HTR-8/SVneo (cell line): ENCODE data around the gene GPAT3.
"Not testable (repeated sequence)": the region's sequence is repeated elsewhere in the genome, so short reads cannot be mapped to it uniquely, and the experiment has no call there.

Experiments used
- DNase-seq: peaks from one replicate; pipeline ENCODE4 v3.0.0; 2011; ENCODE audit warnings: low spot score, mixed read lengths; ENCODE audit not compliant: insufficient read length
- FAIRE-seq: peaks from 2 replicates; lab custom pipeline; 2011; peaks lifted over from hg19 to GRCh38; lab: Jason Lieb, UNC

The GPAT3 gene

DNA sequence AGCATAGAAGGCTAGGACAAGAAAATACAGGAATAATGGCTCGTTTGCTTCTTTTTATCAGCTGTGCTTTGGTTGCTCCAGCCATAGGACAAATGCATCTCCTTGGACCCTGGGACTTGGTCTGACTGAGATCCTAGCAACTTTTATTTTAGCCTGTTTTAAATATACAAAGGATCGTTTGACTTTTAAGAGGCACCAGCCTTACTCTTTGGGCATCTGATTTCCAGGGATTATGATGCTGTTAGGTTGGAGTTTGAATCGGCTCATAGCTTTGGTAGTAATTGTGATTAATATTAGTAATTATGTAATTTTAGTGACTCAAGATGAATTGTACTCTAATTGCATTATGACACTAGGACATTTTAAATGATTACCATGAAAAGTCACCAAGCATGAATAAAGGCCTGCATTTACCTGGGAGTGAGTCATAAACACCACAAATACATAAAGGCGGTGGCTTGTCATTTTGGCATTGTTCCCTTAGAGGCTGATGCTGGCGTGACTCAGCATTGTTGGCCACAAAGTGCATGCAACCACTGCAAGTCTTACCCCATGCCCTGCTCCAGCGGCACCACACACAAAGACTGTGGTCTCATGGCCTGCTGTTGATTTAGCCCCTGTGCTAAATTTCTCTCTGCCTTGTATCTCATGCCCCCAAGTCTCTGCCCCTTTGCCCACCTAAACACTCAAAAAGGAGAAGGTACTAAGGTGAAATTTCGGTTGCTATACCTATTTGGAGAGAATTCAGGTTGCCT, 12.4 kb downstream of the GPAT3 start:
- FAIRE-seq (peak; percentile 9), DNase-seq (peak; percentile 53)

DNA sequence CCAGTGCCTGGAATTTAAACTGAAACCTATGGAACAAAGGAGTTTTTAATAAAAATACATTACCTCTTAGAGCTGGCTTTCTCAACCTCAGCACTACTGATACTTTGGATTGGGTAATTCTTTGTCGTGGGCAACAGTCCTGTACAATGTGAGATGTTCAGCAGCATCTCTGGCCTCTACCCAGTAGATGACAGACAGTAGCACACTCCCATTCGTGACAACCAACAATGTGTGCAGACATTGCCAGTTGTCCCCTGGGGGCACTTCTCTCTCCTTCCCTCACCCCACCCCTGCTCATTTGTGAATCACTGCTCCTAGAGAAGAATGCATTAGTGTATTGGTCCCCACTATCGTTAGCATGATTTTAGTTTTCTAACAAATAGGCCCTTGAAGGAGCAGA, 16.2 kb downstream of the GPAT3 start:
- no peak for DNase-seq
- no peak for FAIRE-seq

DNA sequence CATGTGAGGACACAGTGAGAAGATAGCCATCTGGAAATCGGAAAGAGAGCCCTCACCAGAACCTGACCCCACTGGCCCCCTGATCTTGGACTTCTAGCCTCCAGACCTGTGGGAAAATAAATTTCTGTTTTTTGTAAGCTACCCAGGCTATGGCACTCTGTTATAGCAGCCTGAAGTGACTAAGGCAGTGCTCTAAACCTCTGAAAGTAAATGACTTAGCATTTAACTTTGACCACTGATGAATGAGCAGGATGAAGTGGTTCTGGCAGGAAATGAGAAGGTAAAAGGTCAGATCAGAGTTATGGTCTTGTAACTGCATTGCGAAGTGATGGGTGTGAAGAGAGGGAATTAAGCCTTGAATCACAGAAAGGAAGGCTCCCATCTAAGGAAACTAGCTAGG, 17.0 kb downstream of the GPAT3 start:
- FAIRE-seq (no peak), DNase-seq (peak; percentile 20)

DNA sequence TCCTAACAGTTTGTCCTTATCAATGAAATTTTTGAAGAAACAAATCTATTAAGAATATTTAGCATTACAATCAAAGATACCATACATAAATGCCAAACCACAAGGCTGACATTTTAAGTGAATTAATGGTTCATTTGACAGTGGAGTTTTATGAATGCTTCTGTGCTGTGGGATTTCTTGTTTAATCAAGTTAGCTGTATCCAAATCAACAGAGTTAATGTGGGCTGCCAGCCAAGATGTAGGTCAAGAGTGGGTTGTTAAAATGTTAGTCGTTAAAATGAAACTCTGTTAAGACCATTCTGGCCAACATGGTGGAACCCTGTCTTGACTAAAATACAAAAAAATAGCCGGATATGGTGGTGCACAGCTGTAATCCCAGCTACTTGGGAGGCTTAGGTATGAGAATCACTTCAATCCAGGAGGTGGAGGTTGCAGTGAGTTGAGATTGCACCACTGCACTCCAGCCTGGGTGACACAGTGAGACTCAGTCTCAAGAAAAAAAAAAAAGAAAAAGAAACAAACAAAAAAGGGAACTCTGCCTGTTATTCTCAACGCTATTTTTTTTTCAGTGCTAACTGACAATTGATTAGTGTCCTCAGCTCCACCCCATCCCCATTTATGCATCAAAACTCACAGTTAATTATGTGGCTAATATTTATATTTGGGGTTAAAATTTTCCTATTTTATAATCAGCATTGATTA, 20.2 kb downstream of the GPAT3 start:
- DNase-seq: no peak
- no peak for FAIRE-seq

DNA sequence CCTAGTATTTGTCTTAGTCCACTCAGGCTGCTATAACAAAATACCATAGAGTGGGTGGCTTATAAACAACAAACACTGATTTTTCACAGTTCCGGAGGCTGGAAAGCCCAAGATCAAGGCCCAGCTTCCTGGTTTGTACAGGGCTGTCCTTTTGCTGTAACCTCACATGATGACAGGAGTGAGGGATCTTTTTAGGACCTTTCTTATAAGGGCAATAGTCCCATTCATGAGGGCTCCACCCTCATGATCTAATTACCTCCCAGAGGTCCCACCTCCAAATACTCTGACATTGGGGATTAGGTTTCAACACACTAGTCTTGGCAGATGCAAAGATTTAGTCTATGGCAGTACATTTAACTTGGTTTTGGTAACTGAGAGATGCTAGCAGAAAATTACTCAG, 20.9 kb downstream of the GPAT3 start:
- no peak for DNase-seq
- no peak for FAIRE-seq

DNA sequence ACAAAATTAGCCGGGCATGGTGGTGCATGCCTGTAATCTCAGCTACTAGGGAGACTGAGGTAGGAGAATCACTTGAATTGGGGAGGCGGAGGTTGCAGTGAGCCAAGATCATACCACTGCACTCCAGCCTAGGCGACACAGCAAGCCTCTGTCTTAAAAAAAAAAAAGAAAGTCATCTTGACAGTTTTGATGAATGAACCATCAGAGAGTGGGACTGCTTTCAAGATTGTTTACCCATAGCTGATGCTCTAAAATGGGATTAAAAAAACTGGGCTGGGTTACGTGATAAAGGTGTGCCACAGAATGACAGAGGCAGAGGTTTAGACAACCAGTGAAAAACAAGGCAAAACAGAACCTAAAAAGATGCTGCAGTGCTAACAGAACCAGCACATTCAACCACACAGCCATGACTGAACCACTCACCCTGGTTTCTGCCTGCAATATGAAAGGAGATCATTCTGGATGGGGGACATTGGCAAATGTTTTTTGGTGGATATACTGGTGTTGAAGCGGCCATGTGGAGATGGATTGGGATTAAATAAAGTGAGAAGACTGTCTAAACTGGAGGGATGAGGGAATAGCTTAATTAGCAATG, 22.2 kb downstream of the GPAT3 start:
- FAIRE-seq: no peak

DNA sequence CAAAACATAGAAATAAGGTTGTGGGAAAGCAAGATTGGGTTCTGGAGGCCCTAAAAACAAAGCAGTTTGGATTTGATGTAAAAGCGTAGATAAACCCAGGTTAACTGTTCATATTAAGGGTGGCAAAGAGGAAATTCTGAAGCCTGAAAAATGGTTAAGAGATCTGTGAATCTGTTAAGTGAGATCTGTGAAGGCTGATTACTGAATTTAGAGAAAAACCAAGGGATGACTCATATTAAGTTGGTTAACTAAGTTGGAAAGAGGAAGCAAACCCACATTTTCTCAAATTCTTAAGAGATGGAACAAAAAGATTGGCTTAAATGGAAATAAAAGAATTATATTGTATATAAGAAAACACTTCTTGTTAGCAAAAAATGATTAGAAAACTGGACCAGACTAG, 22.8 kb downstream of the GPAT3 start:
- FAIRE-seq (no peak), DNase-seq (no peak)

More for the DNA sequence above, 22.2 kb downstream of the GPAT3 start:
- no peak for DNase-seq

DNA sequence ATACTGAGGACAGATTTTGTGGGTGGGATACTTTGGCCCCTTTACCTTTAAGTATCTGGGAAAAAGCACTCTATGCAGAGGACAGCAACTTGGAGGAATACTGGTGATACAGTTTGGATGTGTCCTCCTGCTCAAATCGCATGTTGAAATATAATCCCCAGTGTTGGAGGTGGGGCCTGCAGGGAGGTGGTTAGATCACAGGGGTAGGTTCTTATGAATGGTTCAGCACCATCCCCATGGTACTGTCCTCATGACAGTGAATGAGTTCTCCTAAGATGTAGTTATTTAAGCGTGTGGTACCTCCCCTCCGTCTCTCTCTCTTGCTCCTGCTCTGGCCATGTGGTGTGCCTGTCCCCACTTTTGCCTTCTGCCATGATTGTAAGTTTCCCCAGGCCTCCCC, 24.6 kb downstream of the GPAT3 start:
- FAIRE-seq (no peak), DNase-seq (no peak)

DNA sequence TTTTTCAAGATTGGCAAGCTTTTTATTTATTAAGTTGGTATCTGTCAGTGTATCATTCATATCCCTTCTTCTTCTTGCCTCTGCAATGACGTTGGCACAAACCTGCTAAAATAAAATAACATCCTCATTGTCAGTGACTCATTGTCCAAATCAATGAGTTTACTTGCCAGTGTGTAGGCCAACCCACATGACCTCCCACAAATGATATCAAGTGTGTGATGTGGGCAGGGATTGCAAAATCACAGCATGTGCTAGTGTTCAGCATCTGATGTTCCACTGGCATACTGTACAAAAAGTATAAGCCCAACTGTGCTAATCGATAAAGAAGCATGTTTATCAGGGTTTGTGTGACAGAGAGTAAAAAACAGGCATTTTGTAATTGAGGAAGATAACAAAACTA, 25.5 kb downstream of the GPAT3 start:
- DNase-seq (no peak), FAIRE-seq (no peak)

DNA sequence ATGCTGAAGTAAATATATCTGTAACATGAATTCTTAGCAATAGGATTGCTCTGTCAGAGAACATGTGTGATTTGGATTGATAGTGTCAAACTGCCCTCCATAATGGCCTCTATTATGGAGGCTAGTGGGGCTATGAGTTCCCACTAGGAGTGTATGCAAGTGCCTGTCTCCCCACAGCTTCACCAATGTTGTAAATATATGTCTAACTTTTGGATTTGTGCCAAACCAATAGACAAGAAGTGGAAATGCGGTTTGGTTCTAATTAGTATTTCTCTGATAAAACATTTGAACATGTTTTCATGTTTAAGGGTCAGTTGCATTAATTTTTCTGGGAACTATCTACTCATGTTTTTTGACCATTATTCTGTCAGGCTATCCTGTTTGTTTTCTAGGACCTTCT, 28.1 kb downstream of the GPAT3 start:
- FAIRE-seq (no peak), DNase-seq (no peak)

DNA sequence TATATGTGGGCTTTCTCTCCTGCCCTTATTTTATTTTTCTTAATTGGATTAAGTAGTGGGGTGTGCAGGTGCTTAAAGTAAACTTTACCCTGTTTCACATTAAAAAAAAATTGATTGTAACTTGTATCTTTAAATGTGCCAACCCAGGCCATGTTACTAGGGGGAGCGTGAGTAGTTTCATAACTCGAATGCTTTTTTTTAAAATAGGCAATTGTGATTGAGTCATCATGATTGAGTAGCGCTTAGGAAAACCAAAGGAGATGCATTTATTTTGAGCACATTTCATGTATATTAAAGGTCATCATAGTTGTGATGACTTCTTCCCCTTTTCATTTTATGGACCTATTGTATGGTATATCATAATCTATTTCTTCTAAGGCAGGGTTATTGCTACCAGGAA, 32.2 kb downstream of the GPAT3 start:
- FAIRE-seq: no peak
- no peak for DNase-seq

DNA sequence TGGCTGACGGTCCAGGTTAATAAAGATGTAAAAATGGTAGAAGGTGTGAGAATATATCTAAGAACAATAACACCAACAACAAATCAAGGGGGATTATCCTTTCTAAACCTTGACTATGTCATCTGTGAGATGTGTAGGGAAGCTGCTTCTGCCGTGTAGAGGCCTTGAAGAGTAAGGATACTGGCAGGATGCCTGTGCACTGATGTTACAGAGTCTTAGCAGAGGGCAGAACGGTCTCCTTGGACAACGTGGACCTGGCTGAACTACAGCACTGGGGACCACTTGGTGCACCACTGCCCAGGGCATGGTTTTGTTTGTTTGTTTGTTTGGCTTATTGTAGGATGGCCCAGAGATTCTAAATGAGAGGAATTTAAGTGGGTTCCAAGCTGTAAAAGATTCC, 33.5 kb downstream of the GPAT3 start:
- no peak for FAIRE-seq
- no peak for DNase-seq

DNA sequence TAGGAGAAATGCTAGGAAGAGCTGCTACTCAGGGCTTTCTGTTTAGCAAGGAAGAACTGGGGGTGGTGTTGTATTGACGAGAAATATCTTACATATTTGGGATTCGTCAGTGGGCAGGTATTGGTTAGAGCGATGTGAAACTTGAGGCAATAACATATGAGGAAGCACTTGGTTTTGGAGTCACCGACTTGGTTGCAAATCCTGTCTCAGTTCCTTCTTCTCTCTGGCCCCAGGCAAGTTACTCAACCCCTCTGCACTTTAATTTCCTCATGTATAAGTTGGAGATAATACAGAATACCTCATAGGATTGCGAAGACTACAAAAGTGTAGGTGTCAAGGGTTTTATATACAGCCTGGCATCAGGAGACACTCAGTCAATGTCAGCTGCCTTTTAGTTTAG, 34.1 kb downstream of the GPAT3 start:
- DNase-seq (no peak), FAIRE-seq (no peak)

DNA sequence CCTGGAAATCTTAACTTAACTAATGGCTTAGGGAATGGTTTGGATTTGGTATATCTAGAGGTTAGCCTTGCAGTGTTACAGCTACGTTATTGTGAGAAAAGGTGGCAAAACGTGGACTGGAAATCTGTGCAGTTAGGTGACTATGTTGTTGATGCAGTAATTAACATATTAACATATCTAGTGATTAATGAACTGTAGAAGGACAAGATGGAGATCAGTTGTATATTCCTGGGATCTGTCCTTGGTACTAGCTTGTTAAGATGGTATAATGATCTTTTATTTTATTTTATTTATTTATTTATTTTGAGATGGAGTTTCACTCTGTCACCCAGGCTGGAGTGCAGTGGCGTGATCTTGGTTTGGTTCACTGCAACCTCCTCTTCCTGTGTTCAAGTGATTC, 36.9 kb downstream of the GPAT3 start:
- FAIRE-seq (no peak), DNase-seq (no peak)

DNA sequence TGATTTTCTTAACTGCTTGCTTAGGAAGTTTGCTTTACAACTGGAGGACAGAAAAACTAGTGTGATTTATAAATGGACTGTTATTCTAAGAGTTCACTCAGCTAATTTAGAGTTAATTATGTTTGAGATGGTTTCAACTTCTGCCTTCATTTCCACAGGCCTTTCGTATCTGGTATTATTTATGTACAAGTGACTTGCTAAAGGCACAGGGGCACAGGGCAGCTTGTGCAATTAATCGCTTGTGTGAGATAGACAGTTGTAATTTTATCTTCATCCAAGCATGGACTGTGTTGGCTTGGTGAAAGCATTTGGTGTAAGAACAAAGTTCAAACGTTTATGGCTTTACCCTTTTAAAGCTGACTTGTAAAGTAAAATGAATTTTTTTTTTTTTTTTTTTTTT, 38.3 kb downstream of the GPAT3 start:
- no peak for DNase-seq
- FAIRE-seq: no peak

DNA sequence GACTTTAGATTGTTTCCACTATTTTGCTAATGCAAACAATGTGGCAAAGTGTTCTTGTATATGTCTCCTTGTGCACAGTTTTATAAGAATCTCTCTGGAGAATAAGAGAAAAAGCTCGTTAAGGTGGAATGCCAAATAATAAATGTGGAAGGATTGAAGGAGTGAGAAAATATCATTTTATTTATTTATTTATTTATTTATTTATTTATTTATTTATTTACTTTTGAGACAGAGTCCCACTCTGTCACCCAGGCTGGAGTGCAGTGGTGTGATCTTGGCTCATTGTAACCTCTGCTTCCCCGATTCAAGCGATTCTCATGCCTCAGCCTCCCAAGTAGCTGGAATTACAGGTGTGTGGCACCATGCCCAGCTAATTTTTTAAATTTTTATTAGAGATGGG, 40.3 kb downstream of the GPAT3 start:
- DNase-seq, FAIRE-seq: not testable (repeated sequence)

DNA sequence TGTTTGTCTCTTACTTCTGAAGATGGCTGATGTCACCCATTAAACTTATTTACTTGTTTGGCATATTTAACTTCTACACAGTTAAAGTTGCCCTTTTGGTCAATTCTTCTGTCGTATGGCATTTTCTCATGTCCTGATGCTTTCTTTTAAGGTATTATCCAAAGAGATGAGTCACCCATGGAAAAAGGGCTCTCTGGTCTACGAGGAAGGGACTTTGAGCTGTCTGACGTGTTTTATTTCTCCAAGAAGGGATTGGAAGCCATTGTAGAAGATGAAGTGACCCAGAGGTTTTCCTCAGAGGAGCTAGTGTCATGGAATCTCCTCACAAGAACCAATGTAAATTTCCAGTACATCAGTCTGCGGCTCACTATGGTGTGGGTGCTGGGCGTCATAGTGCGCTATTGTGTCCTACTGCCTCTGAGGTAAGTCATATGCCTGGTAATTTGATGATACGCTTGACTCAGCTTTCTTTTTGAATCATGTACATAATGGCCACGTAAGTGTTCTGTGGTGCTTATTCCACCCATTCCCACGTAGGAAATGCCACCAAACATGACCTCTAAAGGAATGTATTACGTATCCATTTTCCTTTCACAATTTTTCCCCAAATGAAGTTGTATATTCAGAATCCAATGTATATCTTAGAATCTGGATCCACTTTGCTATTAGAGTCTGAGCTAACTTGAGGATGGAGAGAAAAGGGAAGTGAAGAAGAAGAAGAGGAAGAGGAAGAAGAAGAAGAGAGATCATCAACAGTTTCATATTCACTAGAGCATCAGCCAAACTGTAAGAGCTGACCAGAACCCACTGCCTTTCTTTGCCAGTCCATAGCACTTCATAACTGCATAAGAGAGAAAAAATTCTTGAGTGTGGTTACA, 45.7 kb downstream of the GPAT3 start:
- no peak for FAIRE-seq
- DNase-seq: no peak

DNA sequence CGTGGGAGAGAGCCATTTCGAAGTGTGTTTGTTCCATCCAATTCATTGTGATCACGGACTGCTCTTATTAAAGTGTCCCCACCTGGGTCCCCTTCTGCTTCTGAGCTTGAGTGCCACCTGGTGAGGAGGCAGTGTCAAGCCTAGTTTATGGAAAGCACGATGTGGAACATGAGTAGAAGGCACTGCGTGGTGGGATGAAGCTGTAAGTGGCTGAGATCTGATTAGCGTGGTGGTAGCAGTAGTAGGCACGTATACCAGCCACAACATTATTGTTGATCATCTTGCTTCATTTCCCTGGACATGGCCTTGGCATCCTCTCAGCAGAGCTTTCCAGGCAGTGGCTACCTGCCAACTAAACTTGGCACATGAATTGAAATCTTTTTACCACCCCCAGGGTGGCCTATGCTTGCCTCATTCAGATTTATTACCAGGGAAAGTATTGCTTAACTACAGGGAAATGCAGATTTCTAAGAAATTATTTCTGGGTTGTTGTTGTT, 46.4 kb downstream of the GPAT3 start:
- DNase-seq: no peak
- FAIRE-seq: no peak

DNA sequence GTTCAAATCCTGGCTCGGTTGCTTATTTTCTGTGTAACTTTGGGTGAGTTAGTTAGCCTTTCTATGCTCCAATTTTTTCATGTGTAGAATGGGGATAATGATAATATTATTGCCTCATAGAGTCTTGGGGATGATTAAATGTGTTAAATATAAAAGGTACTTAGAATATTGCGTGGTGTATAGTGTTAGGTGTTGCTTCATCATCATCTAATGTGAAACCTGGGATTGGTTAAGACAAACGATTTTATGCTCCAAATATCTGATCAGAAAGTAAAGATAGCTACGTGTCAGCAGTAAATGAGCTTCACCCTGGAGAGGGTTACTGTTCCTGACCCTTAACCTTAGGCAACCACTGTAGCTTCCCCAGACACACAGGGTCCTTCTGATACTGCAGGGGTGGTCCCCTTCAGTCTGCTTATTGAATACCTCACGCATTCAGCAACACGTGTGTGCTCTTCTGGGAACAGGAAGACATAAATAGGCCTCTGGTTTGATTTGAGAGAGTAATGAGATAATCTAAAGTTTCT, 50.1 kb downstream of the GPAT3 start:
- DNase-seq (no peak), FAIRE-seq (no peak)

DNA sequence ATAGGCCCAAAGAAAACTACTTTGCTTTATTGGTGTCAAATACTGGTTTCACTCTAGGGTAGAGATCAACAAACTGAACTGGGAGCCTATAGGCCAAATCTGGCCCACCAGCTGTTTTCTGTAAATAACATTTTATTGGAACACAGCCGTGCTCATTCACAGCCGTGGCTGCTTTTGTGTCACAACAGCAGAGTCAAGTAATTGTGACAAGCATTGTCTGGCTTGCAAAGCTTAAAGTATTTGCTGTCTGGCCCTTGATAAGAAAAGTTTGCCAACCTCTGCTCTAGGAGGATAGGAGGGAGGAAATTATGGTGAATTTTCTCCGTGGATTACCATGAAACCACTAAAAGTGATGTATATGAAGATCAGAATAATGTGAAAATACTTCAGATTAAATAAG, 53.4 kb downstream of the GPAT3 start:
- FAIRE-seq (no peak), DNase-seq (no peak)
